H1 (cell line): Measurements from ENCODE around the gene UBQLN4. TPM values are rescaled to one million over a fixed set of nuclear protein-coding genes. Genes with fewer than 3 reads are reported as not detected.

Experiments used
- CBX8 ChIP-seq: fragments of 300-800, 300-1000 bp; sonication (generic); IDR thresholded peaks from 2 replicates; pipeline ENCODE4 v1.7.1; 2016; ENCODE audit warnings: low read depth, low read length, borderline replicate concordance
- CHD7 ChIP-seq: fragments of 300-600 bp; sonication (generic); IDR thresholded peaks from 2 replicates; pipeline ENCODE4 v1.7.1; 2012; ENCODE audit warnings: low read length, moderate library complexity, mild to moderate bottlenecking, inconsistent platforms; ENCODE audit not compliant: insufficient replicate concordance
- JUND ChIP-seq: IDR thresholded peaks from 2 replicates; pipeline ENCODE4 v1.6.1; 2011; ENCODE audit warnings: mild to moderate bottlenecking, improper control_type of control experiment, low read length
- SP1 ChIP-seq: IDR thresholded peaks from 2 replicates; pipeline ENCODE4 v1.6.1; 2011; ENCODE audit warnings: low read depth, low read length
- TCF12 ChIP-seq: IDR thresholded peaks from 2 replicates; pipeline ENCODE4 v1.6.1; 2011; ENCODE audit warnings: low read depth, mild to moderate bottlenecking, low read length
- TEAD4 ChIP-seq: IDR thresholded peaks from 2 replicates; pipeline ENCODE4 v1.6.1; 2012; ENCODE audit warnings: low read depth, low read length, inconsistent platforms, mixed read lengths
- ZNF274 ChIP-seq: IDR thresholded peaks from 2 replicates; pipeline ENCODE4 v1.7.0; 2012; ENCODE audit warnings: low read length, borderline replicate concordance; ENCODE audit errors: extremely low read depth
- polyA plus RNA-seq, 7 experiments: library from polyadenylated mRNA; depleted of rRNA in 3 of 7; stranded (reverse) in 5 of 7; unstranded in 2 of 7; fragments of >200 nt in 5 of 7; fragments of 200-250 nt in 2 of 7; gene quantifications; 1 replicate in 5 of 7; 2 replicates in 1 of 7; 4 replicates in 1 of 7; pipeline versions ENCODE4 v1.2.1 to v1.2.3, GENCODE V29; 2011 to 2013; ENCODE audit warnings: missing spikeins in 2 of 7, mixed read lengths in 2 of 7
- total RNA-seq: library from RNA; stranded (reverse); fragmentation: NEBNext Ultra II Directional; extraction: Animal tissue kit (Norgen Biotek cat#: 25700); gene quantifications from 2 replicates; pipeline ENCODE4 v1.2.1, GENCODE V29; 2021

Gene UBQLN4
- total and polyA plus RNA-seq, 2 of the 8 experiments (the other 6 are each of a cell fraction or from before 2014, with no cell fraction given), result 37.7 to 52.0 TPM

GRCh38 chr1:156086256-156086662 lies 32.7 kb upstream of the UBQLN4 start (continued):
- no peak for TF ChIP-seq CHD7
- no peak for TF ChIP-seq CBX8
- no peak for TF ChIP-seq SP1
- no peak for TF ChIP-seq ZNF274
- 0 out of 2 replicates have a peak, but pooled peaks have one; percentile 44 for TF ChIP-seq TEAD4
- TF ChIP-seq TCF12, result no peak
- TF ChIP-seq JUND, result peak; percentile 40; the same call in 1 of the 2 replicates
- TF ChIP-seq, all 59 proteins: peak for 3
